GM23338 (cell line): ENCODE data around the gene MCOLN2. TPM values are rescaled to one million over a fixed set of nuclear protein-coding genes. Genes with fewer than 3 reads are reported as not detected.

Source experiments
- ATAC-seq: fragments of 200-7000 bp; cut with Tn5 transposase; 3 replicates; pipeline ENCODE4 v1.9.1; 2020
- DNase-seq: peaks from one replicate; pipeline ENCODE4 v3.0.0-alpha.2; 2015; ENCODE audit warnings: low spot score
- H2AFZ ChIP-seq: fragments of 200-600 bp; sonication (generic); 2 replicates; pipeline ENCODE4 v1.8.0; 2016; ENCODE audit warnings: antibody characterized with exemption, mild to moderate bottlenecking, moderate library complexity
- H3F3A ChIP-seq: fragments of 200-600 bp; sonication (generic); replicated peaks from 2 replicates; pipeline ENCODE4 v1.8.0; 2017; ENCODE audit warnings: antibody characterized with exemption, mixed run types, low read depth
- H3K27ac ChIP-seq: fragments of 200-600 bp; sonication (generic); 2 replicates; pipeline ENCODE4 v1.6.1; 2016; ENCODE audit warnings: low read depth
- H3K27me3 ChIP-seq: fragments of 200-600 bp; sonication (generic); 2 replicates; pipeline ENCODE4 v1.8.0; 2016; ENCODE audit warnings: mild to moderate bottlenecking, mixed run types, moderate library complexity; ENCODE audit not compliant: insufficient read depth
- H3K36me3 ChIP-seq: fragments of 200-600 bp; sonication (generic); 2 replicates; pipeline ENCODE4 v1.8.0; 2016; ENCODE audit warnings: mild to moderate bottlenecking; ENCODE audit not compliant: insufficient read depth
- H3K4me1 ChIP-seq: fragments of 200-600 bp; sonication (generic); 2 replicates; pipeline ENCODE4 v1.8.0; 2016; ENCODE audit warnings: mild to moderate bottlenecking, moderate library complexity; ENCODE audit not compliant: insufficient read depth
- H3K4me2 ChIP-seq: fragments of 200-600 bp; sonication (generic); 2 replicates; pipeline ENCODE4 v1.7.1; 2017; ENCODE audit warnings: mixed run types
- H3K4me3 ChIP-seq: fragments of 200-600 bp; sonication (generic); 2 replicates; pipeline ENCODE4 v1.6.1; 2016; ENCODE audit warnings: mixed run types
- H3K79me2 ChIP-seq: fragments of 200-600 bp; sonication (generic); replicated peaks from 2 replicates; pipeline ENCODE4 v1.8.0; 2017; ENCODE audit warnings: mild to moderate bottlenecking; ENCODE audit not compliant: insufficient read depth
- H3K9me2 ChIP-seq: fragments of 200-600 bp; sonication (generic); 2 replicates; pipeline ENCODE4 v1.8.0; 2017; ENCODE audit not compliant: insufficient read depth
- H4K20me1 ChIP-seq: fragments of 200-600 bp; sonication (generic); replicated peaks from 2 replicates; pipeline ENCODE4 v1.8.0; 2017; ENCODE audit warnings: mild to moderate bottlenecking; ENCODE audit not compliant: insufficient read depth
- H3K27ac Mint-ChIP-seq: 2 replicates; pipeline ENCODE4 v1.8.0; 2020; ENCODE audit warnings: inconsistent platforms, mild to moderate bottlenecking, moderate library complexity, mixed read lengths
- H3K27me3 Mint-ChIP-seq: 3 replicates; pipeline ENCODE4 v1.8.0; 2022; ENCODE audit warnings: low read depth, mild to moderate bottlenecking, moderate library complexity, mixed read lengths, inconsistent platforms; ENCODE audit not compliant: insufficient read depth, poor library complexity
- H3K36me3 Mint-ChIP-seq: 3 replicates; pipeline ENCODE4 v1.8.0; 2021; ENCODE audit warnings: low read depth, mild to moderate bottlenecking, inconsistent platforms, moderate library complexity, mixed read lengths
- H3K4me1 Mint-ChIP-seq: 3 replicates; pipeline ENCODE4 v1.8.0; 2020; ENCODE audit warnings: mild to moderate bottlenecking, inconsistent platforms, mixed read lengths
- H3K4me3 Mint-ChIP-seq: 3 replicates; pipeline ENCODE4 v1.8.0; 2021; ENCODE audit warnings: moderate library complexity, mild to moderate bottlenecking, inconsistent platforms, mixed read lengths
- H3K9me3 Mint-ChIP-seq: 3 replicates; pipeline ENCODE4 v1.8.0; 2020; ENCODE audit warnings: moderate library complexity, mild to moderate bottlenecking, inconsistent platforms, mixed read lengths
- CREB1 ChIP-seq: fragments of 250-450 bp; sonication (Bioruptor Pico); IDR thresholded peaks from 2 replicates; pipeline ENCODE4 v1.5.0; 2020; ENCODE audit warnings: low read depth, mild to moderate bottlenecking, moderate library complexity
- EZH2 ChIP-seq: fragments of 200-600 bp; sonication (generic); IDR thresholded peaks from one replicate; pipeline ENCODE4 v1.8.0; 2017; ENCODE audit warnings: antibody characterized with exemption, mild to moderate bottlenecking, low read depth; ENCODE audit not compliant: unreplicated experiment
- EZH2phosphoT487 ChIP-seq: fragments of 200-600 bp; sonication (generic); IDR thresholded peaks from one replicate; pipeline ENCODE4 v1.8.1; 2018; ENCODE audit warnings: antibody characterized with exemption; ENCODE audit not compliant: unreplicated experiment
- JUNB ChIP-seq: IDR thresholded peaks from one replicate; pipeline ENCODE4 v1.6.1; 2016; ENCODE audit warnings: antibody characterized with exemption; ENCODE audit not compliant: unreplicated experiment
- NANOG ChIP-seq: IDR thresholded peaks from 2 replicates; pipeline ENCODE4 v1.6.1; 2016; ENCODE audit warnings: antibody characterized with exemption, borderline replicate concordance
- POLR2AphosphoS5 ChIP-seq: IDR thresholded peaks from 2 replicates; pipeline ENCODE4 v1.6.1; 2016; ENCODE audit warnings: antibody characterized with exemption, low read depth
- ZNF114 ChIP-seq: fragments of 250-450 bp; sonication (Bioruptor Pico); IDR thresholded peaks from 2 replicates; pipeline ENCODE4 v1.5.0; 2020; ENCODE audit warnings: mild to moderate bottlenecking, moderate library complexity
- ZNF462 ChIP-seq: fragments of 250-450 bp; sonication (Bioruptor Pico); IDR thresholded peaks from 2 replicates; pipeline ENCODE4 v1.5.0; 2020; ENCODE audit warnings: mild to moderate bottlenecking, moderate library complexity
- polyA plus RNA-seq: library from polyadenylated mRNA; unstranded; fragments of >200 nt; fragmentation: Nextera tagmentation; extraction: Ambion mirVana; gene quantifications from 2 replicates; pipeline ENCODE4 v1.2.1, GENCODE V29; 2016
- total RNA-seq: library from RNA; depleted of rRNA; stranded (reverse); fragments of >200 nt; shearing (Covaris generic); gene quantifications from 2 replicates; pipeline ENCODE4 v1.2.3, GENCODE V29; 2014

Gene MCOLN2
- total and polyA plus RNA-seq, 2 experiments from 2014 or later: 2.7 to 10.0 TPM

DNA sequence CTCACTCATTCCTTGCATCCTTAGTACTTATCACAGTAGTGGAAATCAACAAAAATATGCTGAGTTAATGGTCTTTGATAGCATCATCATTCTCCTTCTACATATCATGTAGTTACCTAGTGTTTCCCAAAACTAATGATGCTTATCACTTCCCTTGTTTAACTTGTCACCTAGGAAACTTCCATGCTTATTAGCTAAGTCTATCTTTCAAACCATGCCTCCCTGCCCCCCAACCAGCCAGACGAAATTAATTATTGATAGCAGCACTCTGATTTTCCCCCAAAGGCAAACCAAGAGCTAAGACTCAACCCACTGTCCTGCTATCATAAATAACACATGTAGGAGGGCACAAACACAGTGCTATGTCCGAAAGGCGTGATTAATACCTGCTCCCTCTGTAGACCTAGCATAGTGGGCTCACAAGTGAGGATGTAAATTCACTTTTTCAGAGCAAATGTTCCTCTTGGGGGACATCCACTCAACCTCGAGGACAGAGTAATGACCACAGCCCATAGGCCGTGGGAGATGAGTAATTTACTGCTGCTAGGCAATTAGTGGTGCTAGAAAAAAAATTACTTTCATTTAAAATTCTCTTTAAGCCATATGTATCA, 78.1 kb downstream of the MCOLN2 start:
- Mint-ChIP-seq H3K36me3 (no peaks in the 10 kb centered on the region), H3K27me3 (no peaks in the 10 kb centered on the region), H3K27ac (no peak overlapping the region), H3K9me3 (no peaks in the 10 kb centered on the region; the same call in 2 of the 3 replicates), H3K4me1 (no peaks in the 10 kb centered on the region; the same call in 2 of the 3 replicates), H3K4me3 (no peak overlapping the region)
- H3K27me3 ChIP-seq: no peaks in the 10 kb centered on the region
- DNase-seq (no peak), ATAC-seq (no peak)
- no peaks in the 10 kb centered on the region for H3K9me2 ChIP-seq
- H3K79me2 ChIP-seq: no peaks in the 10 kb centered on the region
- H3K36me3 ChIP-seq: no peaks in the 10 kb centered on the region
- H3K4me3 ChIP-seq: no peak overlapping the region
- H3K27ac ChIP-seq: no peak overlapping the region
- H4K20me1 ChIP-seq: no peaks in the 10 kb centered on the region
- no peak overlapping the region for H2AFZ ChIP-seq
- H3F3A ChIP-seq: no peaks in the 10 kb centered on the region
- TF ChIP-seq JUNB (no peak), ZNF462 (CRISPR knock-in tag) (no peak), EZH2 (no peak), CREB1 (no peak), POLR2AphosphoS5 (no peak), EZH2phosphoT487 (no peak), NANOG (no peak), ZNF114 (CRISPR knock-in tag) (no peak)
- H3K4me1 ChIP-seq: no peaks in the 10 kb centered on the region; the same call in 1 of the 2 replicates
- no peak overlapping the region for H3K4me2 ChIP-seq
